ENCODE data around the gene CFAP410. TPM values are rescaled to one million over a fixed set of nuclear protein-coding genes. Genes with fewer than 3 reads are reported as not detected.

The CFAP410 gene
- total RNA-seq, 3 donors from 2014 or later (not counting 1 experiment from before 2014, with no cell fraction given): 43.6 to 47.4 (median 46.7) TPM

GRCh38 chr21:44297525-44298290, 41.5 kb downstream of the CFAP410 start:
- intact Hi-C loops (cut with micrococcal nuclease): no loop called here
- H3K9me3 Mint-ChIP-seq: no peaks in the 10 kb centered on the region
- H3K36me3 Mint-ChIP-seq: no peaks in the 10 kb centered on the region
- DNase-seq: peak; percentile 62 to 88
- peak; percentile 58 to 65 (median 60) for ATAC-seq
- Histone ChIP-seq H3K4me1 (ENCODE audit: control insufficient read depth, insufficient read depth, low read length) (peaks cover 65% of the 10 kb centered on the region), H3K36me3 (ENCODE audit: control insufficient read depth, insufficient read depth, low read length) (no peaks in the 10 kb centered on the region), H3K9me3 (ENCODE audit: control insufficient read depth, insufficient read depth, low read length) (no peaks in the 10 kb centered on the region), H3K4me3 (ENCODE audit: low read length) (no peak overlapping the region), H3K27me3 (ENCODE audit: control insufficient read depth, insufficient read depth, low read length) (no peaks in the 10 kb centered on the region), H3K27ac (ENCODE audit: low read length) (peak overlapping the region; percentile 24)
- WGBS (ENCODE audit: insufficient coverage): 26% methylated on average over 21 of the region's 22 CpGs
- peaks cover 11 to 43% of the 10 kb centered on the region in 2 donors for H3K4me1 Mint-ChIP-seq
- TF ChIP-seq CTCF (IDR thresholded peaks at IDR 0.05): peak; percentile 75
- no peaks in the 10 kb centered on the region for H3K27me3 Mint-ChIP-seq (ENCODE audit: low read depth in 2 of 2)
- H3K4me3 Mint-ChIP-seq: peak overlapping the region; percentile 78
- peak overlapping the region; percentile 38 to 73 for H3K27ac Mint-ChIP-seq

GRCh38 chr21:44296916-44297315, 42.3 kb downstream of the CFAP410 start:
- Histone ChIP-seq H3K4me3 (ENCODE audit: low read length) (no peak overlapping the region), H3K27me3 (ENCODE audit: control insufficient read depth, insufficient read depth, low read length) (no peaks in the 10 kb centered on the region), H3K36me3 (ENCODE audit: control insufficient read depth, insufficient read depth, low read length) (no peaks in the 10 kb centered on the region), H3K27ac (ENCODE audit: low read length) (no peak overlapping the region), H3K4me1 (ENCODE audit: control insufficient read depth, insufficient read depth, low read length) (peaks cover 57% of the 10 kb centered on the region), H3K9me3 (ENCODE audit: control insufficient read depth, insufficient read depth, low read length) (no peaks in the 10 kb centered on the region)
- Mint-ChIP-seq H3K4me1 (peaks cover 11 to 38% of the 10 kb centered on the region in 2 donors), H3K27me3 (ENCODE audit: low read depth in 2 of 2) (no peaks in the 10 kb centered on the region), H3K36me3 (no peaks in the 10 kb centered on the region), H3K4me3 (no peak overlapping the region), H3K27ac (no peak overlapping the region), H3K9me3 (no peaks in the 10 kb centered on the region)
- ATAC-seq (no peak), DNase-seq (no peak)
- TF ChIP-seq CTCF (IDR thresholded peaks at IDR 0.05): no peak
- intact Hi-C loops (cut with micrococcal nuclease): no loop called here
- 85% methylated on average over 13 of the region's 13 CpGs for WGBS (ENCODE audit: insufficient coverage)

- no peaks in the 10 kb centered on the region for H3K36me3 ChIP-seq (ENCODE audit: control insufficient read depth, insufficient read depth, low read length)
- Mint-ChIP-seq H3K4me3 (no peak overlapping the region), H3K9me3 (no peaks in the 10 kb centered on the region), H3K4me1 (peaks cover 11 to 30% of the 10 kb centered on the region in 2 donors), H3K27me3 (ENCODE audit: low read depth in 2 of 2) (no peaks in the 10 kb centered on the region), H3K27ac (no peak overlapping the region), H3K36me3 (no peaks in the 10 kb centered on the region)
- no peak overlapping the region for H3K27ac ChIP-seq (ENCODE audit: low read length)
- no peak for TF ChIP-seq CTCF (IDR thresholded peaks at IDR 0.05)
- no peaks in the 10 kb centered on the region for H3K27me3 ChIP-seq (ENCODE audit: control insufficient read depth, insufficient read depth, low read length)
- intact Hi-C loops (cut with micrococcal nuclease): no loop called here
- ATAC-seq: no peak
- WGBS (ENCODE audit: insufficient coverage): 80% methylated on average over 12 of the region's 12 CpGs
- peaks cover 49% of the 10 kb centered on the region for H3K4me1 ChIP-seq (ENCODE audit: control insufficient read depth, insufficient read depth, low read length)
- no peak overlapping the region for H3K4me3 ChIP-seq (ENCODE audit: low read length)
- no peaks in the 10 kb centered on the region for H3K9me3 ChIP-seq (ENCODE audit: control insufficient read depth, insufficient read depth, low read length)
- DNase-seq: no peak
Measured at GRCh38 chr21:44296103-44296519, 43.1 kb downstream of the CFAP410 start.
